Measurements from ENCODE around the gene INF2. TPM values are rescaled to one million over a fixed set of nuclear protein-coding genes. Genes with fewer than 3 reads are reported as not detected.

Gene INF2
- polyA plus RNA-seq, 1 donor (not counting 4 experiments of a cell fraction or from before 2014, with no cell fraction given) = 22.6 TPM

GRCh38 chr14:104754213-104754851, 64.9 kb downstream of the INF2 start:
- H3K9ac ChIP-seq (ENCODE audit: control insufficient read depth, extremely low read depth, insufficient read depth, low read length) = peak overlapping the region; percentile 93
- H3K4me1 ChIP-seq (ENCODE audit: control insufficient read depth, extremely low read depth, insufficient read depth, low read length) = peaks cover 26% of the 10 kb centered on the region
- peaks cover 20 to 21% of the 10 kb centered on the region in 2 experiments for H3K36me3 ChIP-seq (ENCODE audit: control insufficient read depth in 2 of 2, extremely low read depth in 1 of 2, insufficient read depth in 2 of 2, low read length in 2 of 2)
- H3K79me2 ChIP-seq (ENCODE audit: control insufficient read depth, insufficient read depth, low read length) = peaks cover 39% of the 10 kb centered on the region
- H3K27me3 ChIP-seq (ENCODE audit: control insufficient read depth, extremely low read depth, insufficient read depth, low read length) = no peaks in the 10 kb centered on the region
- dilution Hi-C loops (cut with MboI; ENCODE audit: extremely low pct_ligation_motif_present, low sequenced_read_pairs) = loop anchor here (10.0 kb wide), 1 partner anchor 70 kb away; no protein-coding TSS in a partner anchor
- H2AFZ ChIP-seq (ENCODE audit: control insufficient read depth, low read length) = no peak overlapping the region
- H3K9me1 ChIP-seq (ENCODE audit: control insufficient read depth, extremely low read depth, insufficient read depth, low read length) = no peaks in the 10 kb centered on the region
- peak overlapping the region; percentile 84 for H3K27ac ChIP-seq (ENCODE audit: control insufficient read depth, insufficient read depth, low read length)
- peak overlapping the region; percentile 96 for H3K4me2 ChIP-seq (ENCODE audit: control insufficient read depth, extremely low read depth, insufficient read depth, low read depth, low read length)
- peak overlapping the region; percentile 79 to 97 (median 86) for H3K4me3 ChIP-seq (ENCODE audit: control insufficient read depth in 2 of 3, extremely low read depth in 1 of 3, insufficient read depth in 2 of 3, low read depth in 1 of 3, low read length in 3 of 3)
- H4K20me1 ChIP-seq (ENCODE audit: control insufficient read depth, extremely low read depth, insufficient read depth, low read length) = peaks cover 3% of the 10 kb centered on the region
- DNase-seq (ENCODE audit: low read depth, low spot score) (no peak), FAIRE-seq (no peak)
- H3K9me3 ChIP-seq (ENCODE audit: control insufficient read depth, low read depth, low read length) = no peaks in the 10 kb centered on the region
- no peak for TF ChIP-seq EZH2 (IDR thresholded peaks at IDR 0.05; ENCODE audit: low read length)
- TF ChIP-seq CTCF (optimal IDR thresholded peaks at IDR 0.05 in 1 of 3, IDR thresholded peaks at IDR 0.05 in 1 of 3, conservative IDR thresholded peaks at IDR 0.05 in 1 of 3; ENCODE audit: extremely low read depth in 1 of 3, insufficient read depth in 2 of 3, low read length in 3 of 3) = no peak

GRCh38 chr14:104755621-104756020, 66.2 kb downstream of the INF2 start:
- no peak overlapping the region for H3K9ac ChIP-seq (ENCODE audit: control insufficient read depth, extremely low read depth, insufficient read depth, low read length)
- DNase-seq (ENCODE audit: low read depth, low spot score) = no peak
- TF ChIP-seq EZH2 (IDR thresholded peaks at IDR 0.05; ENCODE audit: low read length) (no peak), CTCF (optimal IDR thresholded peaks at IDR 0.05 in 1 of 3, IDR thresholded peaks at IDR 0.05 in 1 of 3, conservative IDR thresholded peaks at IDR 0.05 in 1 of 3; ENCODE audit: extremely low read depth in 1 of 3, insufficient read depth in 2 of 3, low read length in 3 of 3) (no peak)
- dilution Hi-C loops (cut with MboI; ENCODE audit: extremely low pct_ligation_motif_present, low sequenced_read_pairs) = loop anchor here (10.0 kb wide), 1 partner anchor 69 kb away; no protein-coding TSS in a partner anchor
- no peak for FAIRE-seq
- peaks cover 3% of the 10 kb centered on the region for H4K20me1 ChIP-seq (ENCODE audit: control insufficient read depth, extremely low read depth, insufficient read depth, low read length)
- H3K4me1 ChIP-seq (ENCODE audit: control insufficient read depth, extremely low read depth, insufficient read depth, low read length) = peaks cover 13% of the 10 kb centered on the region
- peaks cover 23% of the 10 kb centered on the region in 2 experiments for H3K36me3 ChIP-seq (ENCODE audit: control insufficient read depth in 2 of 2, extremely low read depth in 1 of 2, insufficient read depth in 2 of 2, low read length in 2 of 2)
- H3K27ac ChIP-seq (ENCODE audit: control insufficient read depth, insufficient read depth, low read length) = no peak overlapping the region
- H3K4me2 ChIP-seq (ENCODE audit: control insufficient read depth, extremely low read depth, insufficient read depth, low read depth, low read length) = no peak overlapping the region
- H3K79me2 ChIP-seq (ENCODE audit: control insufficient read depth, insufficient read depth, low read length) = peaks cover 39% of the 10 kb centered on the region
- H3K9me3 ChIP-seq (ENCODE audit: control insufficient read depth, low read depth, low read length) = no peaks in the 10 kb centered on the region
- no peaks in the 10 kb centered on the region for H3K9me1 ChIP-seq (ENCODE audit: control insufficient read depth, extremely low read depth, insufficient read depth, low read length)
- H3K4me3 ChIP-seq (ENCODE audit: control insufficient read depth in 2 of 3, extremely low read depth in 1 of 3, insufficient read depth in 2 of 3, low read depth in 1 of 3, low read length in 3 of 3) = no peak overlapping the region
- no peaks in the 10 kb centered on the region for H3K27me3 ChIP-seq (ENCODE audit: control insufficient read depth, extremely low read depth, insufficient read depth, low read length)
- no peak overlapping the region for H2AFZ ChIP-seq (ENCODE audit: control insufficient read depth, low read length)

Data from keratinocyte (primary cell).